ENCODE results near the gene HNRNPA0. TPM values are rescaled to one million over a fixed set of nuclear protein-coding genes. Genes with fewer than 3 reads are reported as not detected.
A peak's percentile ranks its signal among the peaks of the same experiment; 100 is the strongest.
"Not testable (repeated sequence)": the region's sequence is repeated elsewhere in the genome, so short reads cannot be mapped to it uniquely, and the experiment has no call there.

Gene HNRNPA0
- polyA plus RNA-seq (ENCODE audit: insufficient read depth in 1 of 5, insufficient read length in 5 of 5, low replicate concordance in 1 of 5): 10 to 100 TPM; 61.8 to 82.3 (median 73.1) TPM
- long read RNA-seq, donor 1, full-length matches to known transcripts: 668 of 668 reads
- long read RNA-seq, donor 1, partial matches to known transcripts: 0 of 668 reads
- long read RNA-seq, donor 1, other reads (novel, unspliced or antisense): 0 of 668 reads
- long read RNA-seq, donor 2, full-length matches to known transcripts: 412 of 412 reads
- long read RNA-seq, donor 2, partial matches to known transcripts: 0 of 412 reads
- long read RNA-seq, donor 2, other reads (novel, unspliced or antisense): 0 of 412 reads
- long read RNA-seq, donor 3, full-length matches to known transcripts: 480 of 480 reads
- long read RNA-seq, donor 3, partial matches to known transcripts: 0 of 480 reads
- long read RNA-seq, donor 3, other reads (novel, unspliced or antisense): 0 of 480 reads
- long read RNA-seq, donor 4, full-length matches to known transcripts: 374 of 374 reads
- long read RNA-seq, donor 4, partial matches to known transcripts: 0 of 374 reads
- long read RNA-seq, donor 4, other reads (novel, unspliced or antisense): 0 of 374 reads
- long read RNA-seq, donor 5, full-length matches to known transcripts: 634 of 634 reads
- long read RNA-seq, donor 5, partial matches to known transcripts: 0 of 634 reads
- long read RNA-seq, donor 5, other reads (novel, unspliced or antisense): 0 of 634 reads
- long read RNA-seq, donor 6, full-length matches to known transcripts: 645 of 645 reads
- long read RNA-seq, donor 6, partial matches to known transcripts: 0 of 645 reads
- long read RNA-seq, donor 6, other reads (novel, unspliced or antisense): 0 of 645 reads
- long read RNA-seq, donor 7, full-length matches to known transcripts: 433 of 433 reads
- long read RNA-seq, donor 7, partial matches to known transcripts: 0 of 433 reads
- long read RNA-seq, donor 7, other reads (novel, unspliced or antisense): 0 of 433 reads
- long read RNA-seq, donor 8, full-length matches to known transcripts: 224 of 224 reads
- long read RNA-seq, donor 8, partial matches to known transcripts: 0 of 224 reads
- long read RNA-seq, donor 8, other reads (novel, unspliced or antisense): 0 of 224 reads

DNA sequence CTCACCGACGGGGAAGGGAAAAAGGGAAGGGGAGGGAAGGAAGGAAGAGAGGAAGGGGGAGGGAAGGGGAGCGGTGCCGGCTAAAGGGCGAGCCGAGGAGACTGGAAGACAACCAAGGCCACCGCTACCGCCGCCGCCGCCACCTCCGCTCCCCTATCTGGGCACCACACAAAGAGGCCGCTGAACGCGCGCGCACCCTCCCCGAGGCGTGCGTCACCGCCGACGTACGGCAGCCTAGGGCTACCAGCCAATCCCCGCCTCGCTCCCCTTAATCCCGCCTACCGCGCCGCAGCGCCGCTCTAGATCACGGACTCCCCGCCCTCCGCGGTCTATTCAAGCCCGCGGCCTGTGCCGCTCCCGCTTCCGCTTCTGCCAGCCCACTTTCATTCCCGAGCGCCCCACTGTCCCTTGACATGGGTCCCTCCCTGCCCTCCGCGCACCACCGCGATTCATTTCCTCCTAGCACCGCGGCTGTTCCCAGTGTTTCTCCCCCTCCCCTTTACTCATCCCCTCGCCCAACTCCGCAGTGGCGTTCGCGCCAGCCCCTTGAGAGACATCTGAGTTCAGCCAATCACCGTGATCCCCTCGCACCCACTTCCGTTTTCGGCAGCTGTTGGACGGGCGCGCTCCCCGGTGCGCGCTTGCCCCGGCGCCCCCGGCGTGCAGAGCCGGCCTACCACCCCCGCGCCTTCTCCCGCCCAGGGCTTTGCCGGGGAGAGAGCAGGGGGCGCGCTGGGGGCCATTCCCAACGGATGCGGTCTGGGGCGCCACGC is at the start of gene HNRNPA0:
Gene HNRNPA0, minus strand, starts transcription at position 176 of the 773 bp plus-strand sequence. CDS start 297 bp downstream, outside the sequence.
- DNase-seq: peak; percentile 99 to 100

- DNase-seq: no peak
Observed at GRCh38 chr5:137802282-137803210, 48.4 kb upstream of the HNRNPA0 start.

GRCh38 chr5:137800700-137801411 is 46.7 kb upstream of the HNRNPA0 start:
- no peak for DNase-seq

DNA sequence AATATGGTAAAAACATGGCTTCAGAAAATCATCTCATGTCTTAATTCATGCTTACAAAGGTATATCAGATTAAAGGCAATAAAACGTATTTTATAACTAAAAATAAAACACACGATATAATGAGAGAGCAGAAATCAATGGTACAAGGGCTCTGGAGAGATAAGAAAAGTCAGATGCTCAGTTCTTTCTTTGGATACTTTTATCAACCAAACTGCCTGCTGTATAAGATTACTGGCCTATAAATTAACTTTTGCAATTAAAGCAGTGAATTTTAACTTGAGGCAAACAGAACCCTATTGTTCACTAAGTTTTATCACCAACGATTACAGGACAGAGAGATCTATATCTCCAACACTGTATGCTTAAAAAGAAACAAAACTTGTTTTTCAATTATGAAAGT is 42.1 kb upstream of the HNRNPA0 start:
- DNase-seq: no peak

DNA sequence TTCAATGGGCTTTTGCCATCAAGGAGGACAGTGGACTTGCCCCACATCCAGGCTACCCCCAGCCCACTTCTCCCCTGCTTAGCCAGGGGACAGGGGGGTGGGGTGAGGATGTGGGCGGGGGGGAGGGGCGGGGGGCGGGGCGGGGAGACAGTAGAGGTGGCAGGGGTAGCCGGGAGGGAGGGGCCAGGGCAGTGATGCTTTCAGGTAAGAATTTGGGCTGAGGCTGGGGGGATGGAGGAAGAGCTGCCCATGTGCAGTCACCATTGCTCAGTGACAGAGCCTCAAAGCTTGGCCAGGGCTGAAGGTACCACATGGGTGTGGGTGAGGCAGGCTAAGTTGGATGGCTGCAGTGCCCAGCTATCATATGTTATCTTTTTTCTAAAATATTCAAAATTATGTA is 40.7 kb upstream of the HNRNPA0 start:
- no peak for DNase-seq

- no peak for DNase-seq
Observed at GRCh38 chr5:137792303-137792702, 38.1 kb upstream of the HNRNPA0 start.

DNA sequence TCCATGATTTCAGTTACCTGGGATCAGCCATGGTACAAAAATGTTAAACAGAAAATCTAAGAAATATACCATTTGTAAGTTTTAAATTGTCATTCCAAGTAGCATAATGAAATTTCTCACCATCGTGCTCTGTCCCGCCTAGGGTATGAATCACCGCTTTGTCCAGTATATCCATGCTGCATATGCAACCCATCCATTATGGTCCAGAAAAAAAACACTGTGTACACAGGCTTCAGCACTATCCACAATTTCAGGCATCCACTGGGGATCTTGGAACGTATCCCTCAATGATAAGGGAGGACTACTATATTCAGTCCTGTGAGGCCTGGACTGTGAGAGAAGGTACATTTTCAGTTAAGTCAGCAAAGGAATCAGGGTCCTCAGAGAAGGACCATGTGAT is 37.6 kb upstream of the HNRNPA0 start:
- DNase-seq: no peak

DNA sequence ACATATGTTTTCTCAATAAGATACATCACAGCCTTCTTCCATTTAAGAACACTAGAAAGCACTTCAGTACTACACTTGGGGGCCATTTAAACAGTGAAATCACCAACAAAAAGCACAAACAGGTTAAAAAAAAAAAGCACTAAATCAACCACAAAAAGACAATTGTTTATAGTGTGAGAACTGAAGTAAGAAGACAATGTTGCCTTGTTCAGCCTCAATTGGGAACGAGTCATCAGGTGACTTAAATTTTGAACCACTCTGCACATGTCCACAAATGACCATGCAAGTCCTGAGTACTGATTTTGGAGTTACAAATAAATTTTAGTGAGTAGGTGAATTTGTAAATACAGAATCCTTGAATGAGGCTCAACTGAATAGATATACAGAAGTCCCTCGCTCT is 37.2 kb upstream of the HNRNPA0 start:
- no peak for DNase-seq

- DNase-seq: not testable (repeated sequence)
Observed at GRCh38 chr5:137788560-137788959, 34.4 kb upstream of the HNRNPA0 start.

DNA sequence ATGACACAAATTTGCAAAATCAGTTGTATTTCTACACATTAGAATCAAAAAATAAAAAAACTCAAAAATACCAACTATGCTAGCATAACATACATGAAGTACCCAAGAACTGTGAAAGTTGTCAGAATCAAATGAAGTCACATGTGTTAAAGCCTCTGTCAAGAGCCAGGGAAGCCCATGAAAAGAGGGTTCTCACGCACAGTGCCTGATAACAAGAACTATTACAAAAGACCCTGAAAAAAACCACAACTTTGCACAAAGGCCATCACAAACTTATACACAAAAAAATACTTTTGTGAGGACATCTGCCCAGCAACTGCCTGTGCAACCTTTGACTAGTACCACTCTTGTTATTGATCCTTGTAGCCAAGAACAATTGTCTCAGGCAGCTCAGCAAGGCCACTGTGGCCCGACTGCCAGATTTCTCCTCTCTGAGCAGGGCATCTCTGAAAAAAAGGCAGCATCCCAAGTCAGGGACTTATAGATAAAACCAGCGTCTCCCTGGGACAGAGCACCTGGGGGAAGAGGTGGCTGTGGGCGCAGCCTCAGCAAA is 28.9 kb upstream of the HNRNPA0 start:
- no peak for DNase-seq

GRCh38 chr5:137782055-137782454 is 27.9 kb upstream of the HNRNPA0 start:
- no peak for DNase-seq

GRCh38 chr5:137778772-137779564 is 24.8 kb upstream of the HNRNPA0 start:
- peak; percentile 8 to 25 for DNase-seq

- DNase-seq: not testable (repeated sequence)
Observed at GRCh38 chr5:137767937-137768336, 13.8 kb upstream of the HNRNPA0 start.

DNA sequence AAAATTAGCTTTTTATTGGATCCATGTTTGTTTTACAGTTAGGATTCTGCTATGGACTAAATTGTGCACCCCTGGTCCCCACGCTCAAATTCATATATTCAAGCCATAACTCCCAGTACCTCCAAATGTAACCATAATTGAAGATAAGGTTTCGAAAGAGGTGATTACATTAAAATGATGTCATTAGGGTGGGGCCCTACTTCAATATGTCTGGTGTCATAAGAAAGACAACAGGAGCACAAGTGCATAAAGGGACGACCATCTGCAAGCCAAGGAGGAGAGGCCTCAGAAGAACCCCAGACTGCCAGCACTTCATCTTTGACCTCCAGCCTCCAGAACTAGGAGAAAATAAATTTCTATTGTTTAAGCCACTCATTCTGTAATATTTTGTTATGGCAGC is 7.4 kb upstream of the HNRNPA0 start:
- DNase-seq: no peak

GRCh38 chr5:137760719-137761516 is 6.8 kb upstream of the HNRNPA0 start:
- no peak for DNase-seq

DNA sequence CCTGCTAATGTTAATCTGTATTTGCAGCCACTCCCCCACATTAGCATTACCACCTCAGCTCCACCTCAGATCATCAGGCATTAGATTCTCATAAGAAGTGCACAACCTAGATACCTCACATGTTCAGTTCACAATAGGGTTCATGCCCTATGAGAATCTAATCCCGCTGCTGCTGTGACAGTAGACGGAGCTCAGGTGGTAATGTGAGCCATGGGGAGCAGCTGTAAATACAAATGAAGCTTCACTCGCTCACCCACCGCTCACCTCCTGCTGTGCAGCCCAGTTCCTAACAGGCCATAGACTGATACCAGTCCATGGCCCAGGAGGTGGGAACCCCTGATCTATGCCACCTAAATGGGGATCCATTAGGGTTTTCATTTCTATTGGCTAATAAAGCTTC is 6.1 kb upstream of the HNRNPA0 start:
- no peak for DNase-seq

DNA sequence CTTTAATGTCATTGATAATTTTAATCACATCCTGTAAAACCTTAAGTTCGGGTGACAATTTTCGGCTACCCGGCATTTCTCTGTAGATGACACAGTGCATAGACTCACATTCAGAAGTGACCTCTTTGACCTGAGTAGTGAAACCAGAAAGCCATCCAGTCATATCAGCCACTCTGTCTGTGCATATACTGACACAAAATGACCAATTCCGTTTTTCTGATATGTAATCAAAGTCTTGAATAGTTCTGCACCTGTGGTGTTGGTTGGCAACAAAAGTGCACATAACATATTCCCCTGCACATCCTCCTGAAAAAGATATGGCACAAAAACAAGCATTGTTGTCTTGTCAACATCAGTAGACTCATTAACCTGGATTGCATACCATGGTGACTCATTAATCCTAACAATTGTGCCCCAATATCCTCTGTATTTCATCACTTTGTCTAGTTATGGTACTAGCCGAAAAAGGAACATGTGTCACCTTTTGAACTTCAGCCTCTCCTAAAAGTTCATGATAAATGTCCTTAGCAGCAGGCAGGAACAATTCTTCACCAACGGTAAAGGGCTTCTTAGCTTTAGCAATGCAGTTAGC is 4.6 kb upstream of the HNRNPA0 start:
- DNase-seq: no peak

Measured in right lung (tissue), 10 donors.